OCI-LY1 (cell line): ENCODE data around the gene CXCL14.

Experiments
- EZH2 ChIP-seq: fragments of 200-600 bp; sonication (generic), shearing (Covaris generic); IDR thresholded peaks from 2 replicates; pipeline ENCODE4 v1.8.0; 2017; ENCODE audit warnings: borderline replicate concordance, mixed run types, mild to moderate bottlenecking, antibody characterized with exemption, low read length, moderate library complexity, mixed read lengths
- TF ChIP-seq, protein P1 (sequence below): fragments of 200-600 bp; sonication (generic), shearing (Covaris generic); IDR thresholded peaks from 2 replicates; pipeline ENCODE4 v1.5.1; 2017; ENCODE audit warnings: mild to moderate bottlenecking, antibody characterized with exemption, low read length, moderate library complexity, mixed read lengths

DNA sequence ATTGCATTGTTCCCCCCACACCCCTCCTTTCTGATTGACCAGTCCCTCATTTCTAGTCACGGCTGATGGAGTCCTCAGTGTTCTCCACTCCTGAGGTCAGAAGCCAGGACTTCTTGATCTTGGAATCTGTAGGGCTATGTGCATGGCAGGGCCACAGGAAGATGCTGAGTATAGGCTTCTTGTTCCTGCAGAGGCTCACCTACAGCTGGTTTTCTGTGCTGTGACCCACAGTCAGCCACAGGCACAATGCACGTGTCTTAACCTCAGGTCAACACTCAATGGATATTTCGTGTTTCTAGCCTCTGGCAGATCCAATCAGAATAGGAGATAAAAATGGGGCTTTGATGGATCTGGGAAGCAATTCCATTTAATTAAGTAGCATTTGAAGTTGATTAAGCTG, 14.3 kb upstream of the CXCL14 start:
- TF ChIP-seq, protein P1, sequence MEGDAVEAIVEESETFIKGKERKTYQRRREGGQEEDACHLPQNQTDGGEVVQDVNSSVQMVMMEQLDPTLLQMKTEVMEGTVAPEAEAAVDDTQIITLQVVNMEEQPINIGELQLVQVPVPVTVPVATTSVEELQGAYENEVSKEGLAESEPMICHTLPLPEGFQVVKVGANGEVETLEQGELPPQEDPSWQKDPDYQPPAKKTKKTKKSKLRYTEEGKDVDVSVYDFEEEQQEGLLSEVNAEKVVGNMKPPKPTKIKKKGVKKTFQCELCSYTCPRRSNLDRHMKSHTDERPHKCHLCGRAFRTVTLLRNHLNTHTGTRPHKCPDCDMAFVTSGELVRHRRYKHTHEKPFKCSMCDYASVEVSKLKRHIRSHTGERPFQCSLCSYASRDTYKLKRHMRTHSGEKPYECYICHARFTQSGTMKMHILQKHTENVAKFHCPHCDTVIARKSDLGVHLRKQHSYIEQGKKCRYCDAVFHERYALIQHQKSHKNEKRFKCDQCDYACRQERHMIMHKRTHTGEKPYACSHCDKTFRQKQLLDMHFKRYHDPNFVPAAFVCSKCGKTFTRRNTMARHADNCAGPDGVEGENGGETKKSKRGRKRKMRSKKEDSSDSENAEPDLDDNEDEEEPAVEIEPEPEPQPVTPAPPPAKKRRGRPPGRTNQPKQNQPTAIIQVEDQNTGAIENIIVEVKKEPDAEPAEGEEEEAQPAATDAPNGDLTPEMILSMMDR = no peak
- no peak for TF ChIP-seq EZH2
